Urinary bladder (tissue), 4 donors: ENCODE results near the gene TMEM212. TPM values are rescaled to one million over a fixed set of nuclear protein-coding genes. Genes with fewer than 3 reads are reported as not detected.
A peak's percentile ranks its signal among the peaks of the same experiment; 100 is the strongest.

ENCODE experiments used
- DNase-seq: peaks from one replicate; pipeline ENCODE4 v3.0.0-alpha.2; 2015; ENCODE audit errors: extremely low spot score
- H3K27ac ChIP-seq: one replicate; pipeline ENCODE4 v1.5.1; 2013; ENCODE audit warnings: low read depth, mild to moderate bottlenecking, moderate library complexity
- H3K36me3 ChIP-seq: one replicate; pipeline ENCODE4 v1.6.1; 2013; ENCODE audit warnings: mild to moderate bottlenecking, moderate library complexity; ENCODE audit not compliant: insufficient read depth
- H3K4me1 ChIP-seq: one replicate; pipeline ENCODE4 v1.6.1; 2013; ENCODE audit warnings: mild to moderate bottlenecking, moderate library complexity; ENCODE audit not compliant: insufficient read depth
- H3K4me3 ChIP-seq: one replicate; pipeline ENCODE4 v1.5.1; 2013; ENCODE audit warnings: low read depth, low read length
- WGBS: extraction: QIAGEN DNeasy Blood & Tissue Kit; methylation state at CpG from one replicate; pipeline ENCODE4 v1.1.7; 2013; 5-methylcytosine and 5-hydroxymethylcytosine counted together
- polyA plus RNA-seq: library from polyadenylated mRNA; stranded (reverse); fragments of 200-250 nt; gene quantifications from one replicate; pipeline ENCODE4 v1.2.3, GENCODE V29; 2013
- total RNA-seq: library from RNA; depleted of rRNA; stranded (reverse); fragments of >200 nt; gene quantifications from one replicate; pipeline ENCODE4 v1.2.3, GENCODE V29; 2014
- donor health status: healthy with polysubstance abuse.
- donor health status: healthy.

TMEM212 gene
- total and polyA plus RNA-seq, 2 donors: not detected

DNA sequence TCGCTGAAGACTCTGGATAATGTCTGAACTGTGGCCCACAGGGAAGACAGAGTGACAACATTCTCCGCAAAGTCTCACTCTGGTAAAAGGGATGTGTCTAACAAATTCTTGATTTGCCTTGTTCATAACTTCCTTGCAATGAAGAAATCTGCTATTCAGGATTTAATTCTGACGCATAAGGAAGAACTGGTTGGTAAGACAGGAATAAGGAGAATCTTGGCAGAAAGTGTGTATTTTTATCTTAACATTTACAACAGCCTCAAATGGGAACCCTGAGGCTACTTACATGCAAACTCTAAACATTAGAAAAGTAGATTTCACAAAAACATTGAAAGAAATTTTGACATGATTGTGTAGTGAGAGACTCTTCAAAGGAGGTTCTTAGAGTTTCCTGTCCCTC lies 22.1 kb upstream of the TMEM212 start:
- no peak for DNase-seq
- no peak overlapping the region for H3K4me3 ChIP-seq
- no peak overlapping the region for H3K27ac ChIP-seq
- no peaks in the 10 kb centered on the region for H3K36me3 ChIP-seq
- no peaks in the 10 kb centered on the region for H3K4me1 ChIP-seq
- 80% methylated on average over 3 of the region's 3 CpGs for WGBS

DNA sequence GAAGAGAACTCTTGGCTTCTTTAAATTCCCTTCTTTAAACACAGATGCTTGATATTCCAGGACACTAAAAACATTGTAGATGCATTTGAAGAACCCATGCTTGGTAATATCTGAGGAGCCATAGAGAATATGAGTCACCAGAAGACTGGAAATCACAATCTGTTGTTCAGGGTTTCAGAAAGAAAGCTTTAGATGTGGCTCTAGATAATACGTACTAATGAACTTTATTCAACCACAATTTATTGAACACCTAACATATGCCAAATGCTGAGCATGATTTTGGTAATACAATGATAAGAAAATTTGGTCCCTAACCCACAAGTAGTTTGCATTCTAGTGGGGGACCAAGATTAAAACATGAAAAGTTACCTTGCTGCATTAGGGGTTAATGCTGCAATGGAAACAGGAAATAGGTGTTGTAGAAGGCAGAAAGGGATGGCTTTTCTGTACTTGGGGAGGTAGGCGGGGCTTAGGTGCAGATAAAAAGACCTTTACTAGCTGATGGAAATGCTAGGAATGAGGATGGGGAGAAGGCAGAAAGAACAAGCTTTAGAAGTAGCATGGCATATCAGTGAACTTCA lies 21.3 kb upstream of the TMEM212 start:
- no peak overlapping the region for H3K27ac ChIP-seq
- no peak overlapping the region for H3K4me3 ChIP-seq
- no peaks in the 10 kb centered on the region for H3K4me1 ChIP-seq
- DNase-seq: no peak
- WGBS: 45% methylated on average over 2 of the region's 2 CpGs
- no peaks in the 10 kb centered on the region for H3K36me3 ChIP-seq

DNA sequence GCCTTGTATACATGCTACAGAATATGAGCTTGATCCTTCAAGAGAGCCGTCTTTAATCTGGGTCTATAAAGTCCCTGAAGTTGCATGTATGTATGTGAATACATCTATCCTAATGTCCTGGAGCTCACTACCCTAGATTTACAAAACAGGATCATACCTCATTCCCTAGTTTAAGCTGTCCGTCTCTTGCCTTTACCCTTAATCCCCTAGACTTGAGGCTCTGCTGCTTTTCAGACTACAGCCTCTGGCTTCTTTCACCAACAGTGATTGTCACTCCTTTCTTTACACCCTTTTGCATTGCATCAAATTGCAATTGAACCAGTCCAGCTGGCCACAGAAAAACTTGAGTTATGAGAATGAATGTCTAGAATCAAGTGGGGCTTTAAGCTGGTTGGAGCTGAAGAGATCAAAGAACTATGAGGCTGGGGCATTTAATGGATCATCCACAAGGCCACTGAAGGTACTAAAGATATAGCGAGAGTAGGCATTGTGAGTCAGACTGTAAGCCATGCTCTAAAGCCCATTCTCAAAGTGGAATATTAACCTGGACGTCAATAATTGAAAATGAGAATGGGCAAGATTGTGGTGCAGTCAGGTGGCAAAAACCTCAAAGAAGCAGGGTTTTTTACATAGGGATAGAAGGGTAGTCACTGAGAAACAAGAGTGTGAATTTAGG lies 20.6 kb upstream of the TMEM212 start:
- no peaks in the 10 kb centered on the region for H3K36me3 ChIP-seq
- H3K27ac ChIP-seq: no peak overlapping the region
- H3K4me1 ChIP-seq: no peaks in the 10 kb centered on the region
- H3K4me3 ChIP-seq: no peak overlapping the region
- WGBS: 94% methylated on average over 4 of the region's 4 CpGs
- DNase-seq: no peak

DNA sequence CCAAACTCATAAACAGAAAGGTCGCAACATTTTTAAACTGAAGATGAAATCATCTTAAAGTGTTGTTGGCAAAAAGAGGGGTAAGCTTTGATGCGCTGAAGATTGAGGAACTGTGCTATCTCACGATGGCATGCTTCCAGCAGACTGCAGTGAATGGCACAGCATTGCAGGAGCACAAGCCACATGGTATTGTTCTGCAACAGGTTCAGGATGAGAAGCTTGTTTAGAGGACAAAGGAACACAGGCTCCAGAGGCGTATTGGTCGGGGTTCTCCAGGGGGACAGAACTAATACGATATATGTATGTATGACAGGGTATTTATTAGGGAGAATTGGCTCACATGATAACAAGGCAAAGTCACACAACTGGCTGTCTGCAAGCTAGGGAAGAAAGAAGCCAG lies 19.0 kb upstream of the TMEM212 start:
- Histone ChIP-seq H3K27ac (no peak overlapping the region), H3K4me3 (no peak overlapping the region), H3K4me1 (no peaks in the 10 kb centered on the region), H3K36me3 (no peaks in the 10 kb centered on the region)
- no peak for DNase-seq
- WGBS: 55% methylated on average over 6 of the region's 6 CpGs

DNA sequence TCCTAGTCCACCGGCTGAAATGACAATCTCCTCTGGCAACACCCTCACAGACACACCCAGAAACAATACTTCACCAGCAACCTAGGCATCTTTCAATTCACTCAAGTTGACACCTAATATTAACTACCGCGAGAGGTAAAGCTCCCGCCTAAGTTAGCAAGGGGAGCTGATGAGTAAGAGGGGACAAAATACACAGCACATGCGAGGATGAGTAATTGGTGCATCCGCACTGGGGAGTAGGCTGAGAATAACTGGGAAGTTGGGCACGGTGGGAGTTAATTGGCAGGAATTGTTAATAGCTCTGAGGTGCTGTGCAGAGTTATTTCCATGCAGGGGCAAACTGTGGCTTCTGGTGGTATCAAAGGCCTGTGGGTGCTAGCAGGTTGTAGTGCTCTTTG lies 18.3 kb upstream of the TMEM212 start:
- DNase-seq: no peak
- Histone ChIP-seq H3K36me3 (no peaks in the 10 kb centered on the region), H3K4me3 (no peak overlapping the region), H3K27ac (peak overlapping the region; percentile 15), H3K4me1 (no peaks in the 10 kb centered on the region)
- WGBS: 85% methylated on average over 7 of the region's 7 CpGs

DNA sequence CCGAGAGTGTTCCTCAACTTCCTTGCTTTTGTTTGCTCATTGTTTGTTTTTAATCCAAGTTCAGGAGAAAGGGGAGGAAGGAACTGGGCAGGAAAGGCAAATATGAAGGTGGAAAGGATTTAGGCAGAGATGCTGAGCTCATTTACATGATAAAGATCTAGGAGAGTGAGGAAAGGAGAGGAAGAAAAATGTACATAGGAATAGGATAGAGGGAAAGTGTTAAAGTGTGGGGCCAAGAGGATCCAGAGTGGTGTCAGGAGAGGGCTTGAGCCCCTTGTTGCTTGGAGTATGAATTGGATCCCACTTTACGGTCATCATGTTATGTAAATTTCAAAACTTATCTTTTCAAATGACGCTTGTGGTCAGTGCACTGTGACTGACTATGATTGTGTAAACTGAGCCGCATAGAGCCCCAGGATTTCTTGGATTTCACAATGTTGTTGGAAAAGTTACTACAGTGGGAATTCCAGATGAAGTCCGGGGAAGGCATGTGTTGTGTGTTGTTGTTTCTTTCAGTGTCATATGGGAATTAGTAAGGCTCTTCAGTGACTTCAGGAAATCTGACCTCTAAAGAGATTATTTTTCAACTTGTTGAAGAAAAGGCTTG lies 17.8 kb upstream of the TMEM212 start:
- Histone ChIP-seq H3K36me3 (no peaks in the 10 kb centered on the region), H3K27ac (peak overlapping the region; percentile 15), H3K4me3 (no peak overlapping the region), H3K4me1 (no peaks in the 10 kb centered on the region)
- DNase-seq: no peak
- 55% methylated on average over 5 of the region's 5 CpGs for WGBS

DNA sequence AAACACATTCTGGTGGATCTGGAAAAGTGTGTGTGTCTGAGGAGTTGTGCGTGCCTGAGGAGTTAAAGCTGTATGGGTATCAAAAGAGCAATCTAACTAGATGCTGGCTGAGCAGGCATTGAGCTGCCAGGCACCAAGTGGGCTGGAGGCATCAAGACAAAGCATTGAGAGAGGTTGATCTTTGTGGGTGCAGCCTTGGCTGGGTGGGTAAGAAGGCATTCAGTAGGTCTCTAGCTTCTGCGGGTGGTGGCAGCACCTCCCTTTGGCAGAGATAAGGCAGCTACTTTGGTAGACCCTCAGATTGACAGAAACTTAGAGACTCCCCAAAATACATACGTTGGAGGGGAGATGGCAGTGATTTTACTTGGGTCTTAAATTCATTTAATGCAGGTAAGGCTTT lies 15.8 kb upstream of the TMEM212 start:
- Histone ChIP-seq H3K4me1 (no peaks in the 10 kb centered on the region), H3K27ac (no peak overlapping the region), H3K4me3 (no peak overlapping the region), H3K36me3 (no peaks in the 10 kb centered on the region)
- WGBS: 96% methylated on average over 3 of the region's 3 CpGs
- DNase-seq: no peak

DNA sequence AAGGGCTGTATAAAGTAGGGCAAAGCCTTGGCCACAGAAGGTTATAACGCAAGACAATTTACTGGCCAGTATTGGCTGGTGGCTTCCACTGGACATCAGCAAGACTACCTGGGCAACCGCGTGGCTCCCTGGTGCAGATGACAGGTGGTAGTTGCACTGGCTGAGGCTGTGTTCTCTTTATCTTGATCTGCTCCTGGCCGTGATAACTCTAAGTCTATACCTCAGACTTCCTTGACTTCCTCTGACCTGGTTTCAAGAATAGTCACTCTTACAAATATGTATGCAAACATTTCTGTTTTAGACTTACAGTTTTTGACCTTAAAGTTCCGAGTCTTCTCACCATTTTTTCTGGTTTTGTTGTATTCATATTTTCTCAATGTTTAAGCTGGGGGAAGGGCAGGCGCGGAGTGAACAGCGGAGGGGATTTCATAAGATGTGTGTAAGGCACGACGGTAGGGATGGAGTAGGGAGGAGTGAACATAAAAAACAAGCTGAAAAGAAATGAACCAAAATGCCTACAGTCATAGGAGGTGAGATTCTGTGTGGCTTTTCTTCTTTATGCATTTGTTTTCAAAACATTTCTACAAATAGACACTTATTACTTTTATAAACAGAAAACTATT lies 15.2 kb upstream of the TMEM212 start:
- DNase-seq: no peak
- H3K4me1 ChIP-seq: no peaks in the 10 kb centered on the region
- WGBS: 72% methylated on average over 10 of the region's 10 CpGs
- no peak overlapping the region for H3K27ac ChIP-seq
- no peaks in the 10 kb centered on the region for H3K36me3 ChIP-seq
- no peak overlapping the region for H3K4me3 ChIP-seq

DNA sequence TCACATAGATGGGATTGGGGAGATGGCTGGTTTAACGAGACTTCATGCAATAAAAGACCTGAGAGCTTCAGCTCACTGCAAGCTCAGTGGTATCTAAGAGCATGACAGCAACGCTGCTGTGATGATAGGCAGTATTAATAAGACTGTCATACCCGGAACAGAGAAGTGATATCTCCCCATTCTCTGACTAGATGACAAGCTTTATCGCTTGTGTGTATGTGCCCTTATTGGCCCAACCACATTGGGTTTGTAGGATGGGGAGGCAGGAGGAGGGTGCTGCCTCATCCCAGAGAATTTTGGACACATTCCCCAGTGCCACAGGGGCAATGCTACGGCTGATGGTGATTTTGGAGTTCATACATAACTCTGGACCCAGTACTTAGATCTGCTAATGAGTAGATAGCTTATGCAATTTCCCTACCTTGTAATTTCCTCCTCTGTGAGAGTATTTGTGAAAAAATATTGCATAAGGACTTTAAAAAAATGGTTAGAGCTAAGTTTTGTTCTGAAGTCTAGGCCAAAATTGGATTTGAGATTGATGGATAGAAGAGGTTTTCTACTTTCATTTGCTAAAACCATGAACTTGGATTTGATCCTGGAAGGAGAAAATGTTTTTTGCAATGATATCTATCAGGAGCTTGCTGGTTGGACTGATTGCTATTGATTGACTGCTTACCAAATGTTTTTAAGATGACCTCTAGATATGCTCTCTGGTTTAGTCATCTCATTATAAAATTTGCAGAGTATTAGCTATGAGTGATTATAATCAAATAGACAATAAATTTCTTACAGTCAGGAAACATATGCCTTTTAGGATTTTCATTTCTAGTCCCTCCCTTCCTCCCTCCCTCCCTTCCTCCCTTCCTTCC lies 14.0 kb upstream of the TMEM212 start:
- Histone ChIP-seq H3K27ac (peak overlapping the region; percentile 46), H3K4me3 (no peak overlapping the region), H3K4me1 (no peaks in the 10 kb centered on the region), H3K36me3 (no peaks in the 10 kb centered on the region)
- no peak for DNase-seq
- WGBS: 80% methylated on average over 5 of the region's 5 CpGs

DNA sequence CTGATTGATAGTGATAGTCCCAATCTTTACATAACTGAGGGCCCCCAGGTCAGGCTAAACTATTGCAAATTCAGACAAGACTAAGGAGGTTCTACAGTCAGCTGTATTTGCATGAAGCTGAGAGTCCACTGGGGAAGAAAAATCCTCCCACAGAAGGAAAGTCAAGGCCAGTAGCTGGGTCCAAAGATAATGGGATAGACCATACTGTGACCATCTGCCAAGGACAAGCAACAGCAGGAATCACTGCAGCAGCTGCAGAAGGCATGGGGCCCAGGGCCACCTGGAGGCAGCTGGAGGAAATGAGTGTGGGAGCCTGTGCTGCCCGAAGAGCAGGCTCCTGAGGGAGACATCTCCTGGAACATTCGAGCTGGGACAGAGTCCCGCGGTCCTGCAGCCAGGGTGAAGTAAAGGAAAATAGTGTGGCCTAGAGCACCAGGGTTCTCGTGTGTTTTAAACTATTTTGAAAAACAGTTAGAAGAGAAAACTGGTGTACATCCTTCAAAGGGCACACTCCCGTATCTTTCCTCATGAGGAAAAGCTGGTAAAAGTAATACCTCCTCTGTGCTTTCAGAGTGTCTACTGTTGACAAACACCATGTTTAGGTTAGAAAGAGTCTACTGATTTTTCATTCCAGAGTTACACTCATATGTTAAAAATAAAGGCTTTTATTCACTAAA lies 13.2 kb upstream of the TMEM212 start:
- 21% methylated on average over 6 of the region's 6 CpGs for WGBS
- H3K4me3 ChIP-seq: no peak overlapping the region
- H3K4me1 ChIP-seq: no peaks in the 10 kb centered on the region
- H3K27ac ChIP-seq: no peak overlapping the region
- DNase-seq: no peak
- no peaks in the 10 kb centered on the region for H3K36me3 ChIP-seq

DNA sequence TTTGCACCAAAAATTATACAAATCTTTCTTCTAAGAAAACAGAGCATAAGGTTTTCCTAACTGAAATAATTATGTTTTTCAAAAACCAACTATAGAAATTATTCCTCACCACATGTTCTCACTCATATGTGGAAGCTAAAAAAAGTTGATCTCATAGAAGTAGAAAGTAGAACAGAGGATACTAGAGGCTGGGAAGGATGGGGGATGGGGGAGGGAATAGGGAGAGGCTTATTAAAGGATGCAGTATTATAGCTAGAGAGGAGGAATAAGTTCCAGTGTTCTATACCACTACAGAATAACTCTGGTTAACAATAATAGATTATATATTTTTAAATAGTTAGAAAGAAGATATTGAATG lies 12.7 kb upstream of the TMEM212 start:
- Histone ChIP-seq H3K4me1 (no peaks in the 10 kb centered on the region), H3K27ac (no peak overlapping the region), H3K4me3 (no peak overlapping the region), H3K36me3 (no peaks in the 10 kb centered on the region)
- no peak for DNase-seq

DNA sequence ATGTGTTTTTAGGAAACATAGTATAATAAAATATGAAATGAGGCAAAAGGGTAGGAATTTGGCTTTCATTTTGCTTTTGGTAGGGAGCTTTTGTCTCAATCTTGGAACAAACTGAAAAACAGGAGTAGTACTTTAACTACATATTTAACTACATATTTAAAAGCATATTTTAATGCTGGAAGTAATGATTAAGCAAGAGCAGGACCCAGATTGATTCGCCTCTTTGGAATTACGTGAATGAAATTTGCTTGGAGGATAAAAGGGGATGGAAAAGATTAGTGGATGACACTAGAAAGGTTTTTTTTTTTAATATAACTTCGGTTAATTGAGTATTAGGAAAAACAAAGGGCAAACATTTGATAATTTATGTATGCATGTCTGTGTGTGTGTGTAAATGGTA lies 11.2 kb upstream of the TMEM212 start:
- Histone ChIP-seq H3K4me3 (no peak overlapping the region), H3K36me3 (no peaks in the 10 kb centered on the region), H3K4me1 (no peaks in the 10 kb centered on the region), H3K27ac (no peak overlapping the region)
- 80% methylated on average over 3 of the region's 3 CpGs for WGBS
- no peak for DNase-seq

DNA sequence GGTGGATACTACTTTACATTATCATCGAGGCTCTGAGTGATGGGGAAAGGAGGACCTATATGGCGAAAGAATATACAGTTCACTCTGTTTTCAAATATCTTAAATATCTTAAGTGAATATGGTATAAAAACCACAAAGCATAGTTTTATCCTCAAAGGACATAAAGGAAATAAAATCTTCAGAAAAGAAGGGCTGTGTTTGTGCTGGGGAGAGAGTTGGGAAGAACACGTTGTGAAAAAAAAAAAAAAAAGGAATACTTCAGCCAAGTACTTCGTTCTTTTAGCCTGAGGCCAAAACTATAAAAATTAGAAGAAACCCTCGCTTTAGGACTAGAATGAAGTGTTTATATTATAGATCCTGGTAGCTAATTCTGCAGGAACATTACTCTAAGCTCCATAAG lies 10.2 kb upstream of the TMEM212 start:
- DNase-seq: no peak
- Histone ChIP-seq H3K4me3 (no peak overlapping the region), H3K27ac (no peak overlapping the region), H3K4me1 (no peaks in the 10 kb centered on the region), H3K36me3 (no peaks in the 10 kb centered on the region)
- 43% methylated on average over 5 of the region's 5 CpGs for WGBS
